RKO (cell line): Measurements from ENCODE around the gene EFR3B.
"Not testable (repeated sequence)": the region's sequence is repeated elsewhere in the genome, so short reads cannot be mapped to it uniquely, and the experiment has no call there.

Source experiments
- DNase-seq: peaks from one replicate; pipeline ENCODE4 v3.0.0-alpha.2; 2016; ENCODE audit warnings: low spot score

EFR3B gene

DNA sequence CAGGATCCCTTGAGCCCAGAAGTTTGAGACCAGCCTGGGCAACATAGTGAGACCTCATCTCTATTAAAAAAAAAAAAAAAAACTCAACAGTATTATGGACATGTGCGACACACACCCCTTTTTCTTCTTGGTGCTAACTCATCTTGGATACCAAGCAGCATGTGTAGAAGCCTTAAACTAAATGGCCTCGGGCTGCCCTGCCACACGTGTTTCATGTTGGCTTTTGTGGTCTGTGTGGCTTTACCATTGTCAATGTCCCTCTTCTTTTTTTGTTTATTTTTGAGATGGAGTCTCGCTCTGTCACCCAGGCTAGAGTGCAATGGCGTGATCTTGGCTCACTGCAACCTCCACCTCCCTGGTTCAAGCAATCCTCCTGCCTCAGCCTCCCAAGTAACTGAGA lies 109.1 kb downstream of the EFR3B start:
- DNase-seq, result not testable (repeated sequence)

DNA sequence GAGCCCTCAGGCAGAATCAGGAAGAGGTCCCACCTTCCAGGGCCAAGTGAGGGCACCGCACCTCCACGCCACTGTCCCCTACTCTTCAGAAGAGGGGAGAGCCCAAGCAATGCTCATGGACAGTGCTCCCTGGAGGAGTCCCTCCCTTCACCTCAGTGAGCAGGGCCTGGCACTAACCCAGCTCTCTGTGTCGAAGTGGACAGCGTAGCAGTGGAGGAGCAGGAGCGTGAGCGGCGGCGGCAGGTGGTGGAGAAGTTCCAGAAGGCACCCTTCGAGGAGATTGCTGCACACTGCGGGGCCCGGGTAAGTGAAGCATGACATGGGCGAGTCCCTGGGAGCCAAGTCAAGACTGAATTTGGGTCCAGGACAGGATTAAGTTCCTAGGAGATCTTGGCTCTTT lies 109.8 kb downstream of the EFR3B start:
- no peak for DNase-seq

DNA sequence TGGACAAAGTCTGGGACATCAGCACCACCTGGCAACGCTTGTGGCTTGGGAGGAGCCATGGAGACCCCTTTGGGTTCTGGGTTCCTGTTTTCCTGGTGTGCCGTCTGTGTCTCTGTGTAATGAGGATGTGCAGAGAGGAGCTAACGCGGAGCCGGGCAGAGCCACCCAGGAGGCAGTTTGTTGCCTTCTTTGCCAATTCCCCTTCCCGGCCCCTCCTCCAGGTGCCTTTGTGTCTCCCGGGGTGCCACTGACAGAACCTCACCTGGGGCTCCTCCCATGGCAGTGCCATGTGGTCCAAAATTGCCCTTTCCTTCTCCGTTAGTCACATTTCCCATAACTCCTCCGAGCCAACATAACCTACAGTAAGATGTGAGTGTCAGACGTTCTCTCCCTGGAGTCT lies 113.5 kb downstream of the EFR3B start:
- DNase-seq, result no peak

DNA sequence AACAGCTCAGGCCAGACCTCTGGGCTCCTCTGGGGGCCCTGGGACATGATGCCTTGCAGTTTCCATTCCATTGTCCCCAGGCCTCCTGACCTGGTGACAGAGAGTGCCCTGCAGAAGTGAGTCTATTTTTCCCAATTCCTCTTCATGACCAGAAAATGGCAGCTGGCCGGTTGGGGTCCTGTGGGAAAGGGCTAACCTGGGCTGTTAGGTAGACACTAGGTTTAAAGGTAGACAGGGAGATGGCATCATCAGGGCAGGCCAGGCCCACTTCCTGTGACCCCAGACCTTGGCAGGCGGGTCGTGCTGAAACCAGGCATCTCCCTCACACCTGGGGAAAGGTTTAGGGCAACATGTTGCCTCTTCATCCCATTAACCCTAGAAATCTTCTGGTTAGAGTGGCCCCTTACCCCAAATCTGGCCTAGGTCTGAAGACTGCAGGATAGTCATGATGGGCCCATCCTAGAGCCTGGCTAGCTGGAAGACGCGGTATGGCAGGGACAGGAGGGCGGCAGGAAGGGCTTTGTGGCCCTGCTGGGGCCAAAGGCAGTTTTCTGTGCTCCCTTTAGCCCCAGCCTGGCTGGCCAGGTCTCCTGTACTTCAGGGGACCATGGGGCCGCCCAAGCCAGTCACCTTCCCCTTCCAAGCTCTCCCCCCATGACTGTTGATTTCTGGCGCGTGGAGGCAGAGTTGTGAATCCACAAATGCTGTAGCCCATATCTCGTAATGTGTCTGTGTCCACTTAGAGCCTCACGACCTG lies 116.4 kb downstream of the EFR3B start:
- DNase-seq, result no peak

DNA sequence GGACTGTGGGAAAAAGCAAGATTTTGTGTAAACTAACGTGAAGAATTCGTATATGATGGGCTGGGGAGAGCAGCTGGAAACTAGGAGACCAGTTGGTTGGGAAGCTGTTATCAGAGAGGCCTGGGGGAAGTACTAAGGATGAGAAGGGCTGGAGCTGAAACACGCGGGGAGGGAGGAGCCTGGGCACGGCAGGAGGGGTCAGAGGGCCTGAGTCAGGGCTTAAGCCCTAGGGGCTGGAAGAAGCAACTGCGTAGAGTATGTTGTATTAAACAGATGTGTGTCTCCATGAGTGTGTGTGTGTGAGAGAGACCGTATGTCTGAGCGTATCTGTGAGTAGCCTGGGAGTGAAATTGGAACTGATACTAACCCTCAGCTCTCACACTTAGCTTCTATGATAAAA lies 118.1 kb downstream of the EFR3B start:
- peak; percentile 24 for DNase-seq

DNA sequence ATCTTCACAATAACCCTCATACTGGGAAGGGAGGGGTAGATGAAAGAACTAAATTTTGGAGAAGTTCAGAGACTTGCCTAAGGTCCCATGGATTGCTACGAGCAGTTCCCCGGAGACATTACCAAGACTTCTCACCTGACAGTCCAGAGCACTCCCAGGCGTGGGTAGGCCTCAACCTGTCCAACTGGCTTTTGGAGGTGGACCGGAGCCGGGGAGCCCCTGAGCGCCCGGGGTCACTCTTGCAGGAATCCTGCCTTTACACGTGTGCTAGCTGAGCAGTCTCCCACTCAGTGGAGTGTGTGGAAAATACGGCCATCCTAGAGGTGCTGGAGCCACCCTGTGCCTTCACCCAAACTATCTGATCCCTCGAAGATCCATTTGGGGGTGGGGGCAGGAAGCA lies 118.5 kb downstream of the EFR3B start:
- no peak for DNase-seq

DNA sequence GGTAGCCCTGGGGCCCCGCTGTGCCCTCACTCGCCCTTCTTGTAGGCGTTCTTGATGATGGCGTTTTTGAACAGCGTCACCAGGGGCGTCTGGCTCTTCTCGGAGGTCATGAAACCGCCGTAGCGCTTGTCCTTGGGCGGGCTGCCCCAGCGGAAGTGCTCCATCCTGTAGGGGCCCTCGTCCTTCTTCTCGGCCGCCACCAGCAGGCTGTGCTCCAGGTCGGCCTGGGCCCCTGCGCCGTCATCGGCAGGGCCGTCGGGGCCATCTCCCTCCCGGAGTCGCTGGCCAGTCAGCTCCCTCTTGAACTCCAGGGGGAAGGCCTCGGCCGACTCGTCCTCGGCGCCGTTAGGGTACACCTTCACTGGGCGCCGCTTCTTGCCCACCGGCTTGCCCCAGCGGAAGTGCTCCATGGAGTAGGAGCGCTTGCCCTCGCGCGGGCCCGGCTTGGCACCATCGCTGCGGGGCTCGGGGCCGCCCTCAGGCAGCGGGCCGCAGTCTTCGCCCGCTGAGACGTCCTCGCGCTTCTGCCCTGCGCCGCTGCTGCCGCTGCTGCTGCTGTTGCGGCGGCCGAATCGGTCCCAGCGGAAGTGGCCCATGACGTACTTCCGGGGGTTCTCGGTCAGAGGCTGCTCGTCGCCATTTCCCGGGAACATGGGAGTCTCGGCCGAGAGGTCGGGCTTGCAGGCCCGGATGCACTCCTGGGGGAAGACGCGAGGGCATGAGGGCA lies 119.3 kb downstream of the EFR3B start:
- no peak for DNase-seq

DNA sequence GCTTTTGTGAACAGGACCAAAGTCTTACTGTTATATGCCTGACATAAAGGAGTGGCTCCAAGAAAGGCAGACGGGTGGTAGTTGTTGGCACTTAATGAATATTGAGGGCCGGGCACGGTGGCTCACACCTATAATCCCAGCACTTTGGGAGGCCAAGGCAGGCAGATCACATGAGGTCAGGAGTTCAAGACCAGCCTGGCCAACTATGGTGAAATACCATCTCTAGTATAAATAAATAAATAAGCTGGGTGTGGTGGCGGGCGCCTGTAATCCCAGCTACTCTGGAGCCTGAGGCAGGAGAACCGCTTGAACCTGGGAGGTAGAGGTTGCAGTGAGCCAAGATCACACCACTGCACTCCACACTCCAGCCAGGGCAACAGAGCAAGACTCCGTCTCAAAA lies 120.2 kb downstream of the EFR3B start:
- not testable (repeated sequence) for DNase-seq

DNA sequence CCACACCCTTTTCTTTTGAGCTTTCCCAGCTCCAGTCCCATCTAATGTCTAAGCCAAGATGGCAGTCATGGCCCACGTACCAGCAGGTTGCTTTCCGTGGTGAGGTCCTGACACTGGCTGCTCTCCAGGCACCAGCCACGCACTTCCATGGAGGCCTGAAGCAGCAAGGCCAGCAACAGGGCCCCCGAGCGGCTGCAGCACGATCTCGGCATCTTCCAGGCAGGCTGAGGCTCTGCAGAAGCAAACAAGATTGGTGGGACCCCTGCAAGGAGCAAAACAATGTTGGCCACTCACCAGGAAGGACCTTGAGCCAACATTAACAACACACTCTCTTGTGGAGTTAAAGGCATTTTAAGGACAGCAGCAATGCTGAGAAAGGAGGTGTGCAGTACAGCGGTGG lies 122.7 kb downstream of the EFR3B start:
- no peak for DNase-seq

DNA sequence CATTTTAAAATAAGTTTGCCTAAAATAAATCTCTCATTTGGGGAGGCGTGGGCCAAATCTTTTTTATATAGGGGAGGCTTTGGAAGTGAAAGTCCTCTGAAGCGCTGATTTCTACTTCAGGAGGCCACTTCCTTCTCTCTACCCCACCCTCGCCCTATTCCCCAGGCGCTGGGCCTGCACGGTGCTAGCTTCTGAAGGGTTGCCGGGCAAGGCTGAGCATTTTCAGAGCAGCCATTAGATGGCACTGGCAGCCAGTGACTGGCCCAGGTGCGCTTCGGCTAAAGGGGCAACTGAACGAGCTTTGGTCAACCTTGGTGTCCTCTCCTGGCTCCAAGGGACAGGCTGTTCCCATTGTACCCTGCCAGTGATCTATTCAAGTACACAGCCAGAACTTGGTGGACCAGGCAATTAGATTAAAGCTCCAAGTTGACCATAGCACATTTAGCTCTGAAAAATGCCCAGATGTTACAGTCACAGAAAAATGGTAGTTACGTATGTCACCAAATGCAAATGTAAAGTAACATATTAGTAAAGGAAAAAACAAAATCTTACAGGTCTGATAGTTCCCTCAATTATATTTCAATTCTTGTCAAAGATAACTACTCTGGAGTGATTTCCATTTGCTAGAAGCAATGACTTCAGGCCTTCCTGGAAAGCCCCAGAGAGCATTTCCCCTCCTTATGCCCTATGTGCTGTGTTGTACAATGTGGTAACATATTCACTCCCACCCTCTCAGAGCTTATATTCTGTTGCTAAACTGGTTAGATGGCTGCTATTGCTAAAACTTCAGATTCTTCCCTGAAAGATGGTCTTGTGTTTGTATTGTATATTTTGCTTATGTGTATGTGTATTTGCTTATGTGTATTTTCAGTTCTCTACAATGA lies 124.4 kb downstream of the EFR3B start:
- DNase-seq, result peak; percentile 18

DNA sequence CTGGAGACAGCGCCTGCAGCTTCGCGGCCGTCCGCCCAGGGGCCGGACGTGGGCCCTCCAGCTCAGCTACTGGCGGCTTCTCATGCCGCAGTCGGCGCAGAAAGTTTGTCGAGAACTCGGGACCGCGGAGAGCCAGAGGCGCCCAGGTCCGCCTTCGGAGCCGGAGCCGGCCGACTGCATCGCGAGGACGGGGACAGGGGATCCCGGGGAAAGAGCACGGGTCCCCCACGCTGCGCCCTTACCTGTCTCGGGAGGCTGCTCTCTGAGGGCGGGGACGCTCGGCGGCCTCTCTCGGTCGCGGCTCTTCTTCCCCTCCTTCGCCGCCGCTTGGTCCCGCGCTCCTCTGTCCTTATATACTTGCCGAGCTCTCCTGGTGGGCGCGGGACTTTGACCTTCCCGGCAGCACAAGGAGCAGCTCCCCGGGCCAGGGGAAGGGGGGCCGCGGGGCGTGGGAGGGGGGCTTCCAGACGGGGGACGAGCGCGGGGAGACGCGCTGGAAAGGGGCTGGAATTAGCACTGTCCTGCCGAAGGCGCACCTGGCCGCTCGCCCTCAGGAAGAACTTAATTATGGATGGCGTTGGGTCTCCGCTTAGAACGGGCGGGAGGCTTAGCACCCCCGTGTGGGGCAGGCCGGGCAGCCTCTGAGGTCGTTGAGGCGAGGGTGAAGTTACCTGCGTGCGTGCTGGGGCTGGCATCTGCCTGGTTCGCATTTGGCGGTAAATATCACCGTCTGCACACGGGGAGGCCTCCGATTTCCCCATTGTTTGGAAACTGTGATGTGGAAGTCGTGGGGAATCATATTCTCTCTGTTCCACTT lies 126.6 kb downstream of the EFR3B start, which contains the start of gene POMC:
TSS of gene POMC (minus strand) at position 325 of the 817 bp plus-strand sequence. CDS start 3,808 bp downstream, outside the sequence.
- no peak for DNase-seq

DNA sequence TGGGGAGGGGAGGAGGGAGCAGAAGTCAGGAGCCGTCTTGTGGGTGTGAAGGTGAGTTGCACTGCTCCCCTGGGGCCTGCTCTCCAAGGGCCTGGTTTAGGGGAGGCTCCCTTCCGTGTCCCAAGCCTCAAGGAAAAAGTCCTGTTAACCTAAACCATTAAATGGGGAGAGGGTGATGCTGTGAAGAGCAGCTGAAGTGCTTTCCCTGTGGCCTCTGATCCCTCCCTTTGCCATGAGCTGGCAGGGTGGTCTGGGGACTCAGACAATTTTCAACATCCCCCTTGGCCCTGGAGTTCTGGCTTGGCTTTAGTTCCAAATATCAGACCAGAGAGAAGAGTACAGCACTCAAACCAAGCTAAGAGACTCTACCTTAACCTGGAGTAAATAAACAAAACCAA lies 127.2 kb downstream of the EFR3B start:
- DNase-seq, result no peak

DNA sequence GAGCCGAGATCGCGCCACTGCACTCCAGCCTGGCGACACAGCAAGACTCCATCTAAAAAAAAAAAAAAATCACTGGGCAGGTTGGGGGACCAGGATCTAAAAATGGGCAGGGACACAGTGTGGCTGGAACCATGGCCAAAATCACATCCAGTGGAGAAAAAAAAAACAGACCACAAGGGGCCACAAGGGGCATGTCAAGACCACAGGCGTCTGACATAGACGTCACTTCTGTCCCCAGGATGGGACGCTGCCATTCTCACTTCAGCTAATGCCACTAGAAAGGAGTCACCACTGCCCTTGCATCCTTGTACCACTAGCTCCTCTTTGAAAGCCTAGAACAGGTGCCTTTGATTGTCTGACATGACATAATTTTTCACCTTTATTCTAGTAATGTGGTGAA lies 129.0 kb downstream of the EFR3B start:
- no peak for DNase-seq

DNA sequence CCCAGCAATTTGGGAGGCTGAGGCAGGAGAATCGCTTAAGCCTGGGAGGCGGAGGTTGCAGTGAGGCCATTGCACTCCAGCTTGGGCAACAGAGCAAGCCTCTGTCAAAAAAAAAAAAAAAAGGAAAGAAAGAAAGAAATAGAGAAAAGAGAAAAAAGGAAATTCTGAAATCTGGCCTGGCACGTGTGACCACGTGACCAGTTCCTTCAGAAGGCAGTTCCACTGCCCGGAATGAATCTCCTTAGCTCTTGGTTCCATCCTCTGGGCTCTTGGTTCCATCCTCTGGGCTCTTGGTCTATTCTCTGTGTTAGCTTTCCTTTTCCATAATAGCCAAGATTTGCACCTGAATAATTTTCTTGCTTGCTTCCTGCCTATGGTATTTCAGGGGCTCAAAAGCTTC lies 131.8 kb downstream of the EFR3B start:
- DNase-seq, result no peak

DNA sequence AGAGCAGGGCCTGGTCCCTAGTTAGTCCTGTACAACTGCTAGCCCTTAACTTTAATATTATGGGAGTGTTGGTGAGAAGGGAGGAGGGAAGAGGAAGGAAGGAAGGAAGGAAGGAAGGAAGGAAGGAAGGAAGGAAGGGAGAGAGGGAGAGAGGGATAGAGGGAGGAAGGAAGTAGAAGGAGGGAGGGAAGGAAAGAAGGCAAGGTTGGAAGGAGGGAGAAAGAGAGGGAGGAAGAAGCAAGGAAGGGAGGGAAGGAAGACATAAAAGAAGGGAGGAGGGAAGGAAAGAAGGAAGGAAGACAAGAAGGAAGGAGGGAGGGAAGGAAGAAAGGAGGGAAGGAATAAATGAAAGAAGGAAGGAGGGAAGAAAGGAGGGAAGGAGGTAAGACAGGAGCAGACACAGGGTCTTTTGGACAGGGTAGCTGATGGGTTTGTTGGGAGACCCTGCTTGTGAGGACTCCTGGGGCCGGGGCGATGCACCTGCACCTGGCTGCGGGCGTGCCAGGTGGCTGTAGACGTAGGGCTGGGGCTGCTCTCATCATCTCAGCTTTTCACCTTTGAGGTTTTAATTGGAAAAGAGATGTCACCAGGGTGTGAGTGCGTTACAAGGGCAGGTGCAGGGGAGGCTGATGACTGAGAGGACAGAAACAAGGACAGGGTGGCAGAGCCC lies 132.5 kb downstream of the EFR3B start:
- no peak for DNase-seq

DNA sequence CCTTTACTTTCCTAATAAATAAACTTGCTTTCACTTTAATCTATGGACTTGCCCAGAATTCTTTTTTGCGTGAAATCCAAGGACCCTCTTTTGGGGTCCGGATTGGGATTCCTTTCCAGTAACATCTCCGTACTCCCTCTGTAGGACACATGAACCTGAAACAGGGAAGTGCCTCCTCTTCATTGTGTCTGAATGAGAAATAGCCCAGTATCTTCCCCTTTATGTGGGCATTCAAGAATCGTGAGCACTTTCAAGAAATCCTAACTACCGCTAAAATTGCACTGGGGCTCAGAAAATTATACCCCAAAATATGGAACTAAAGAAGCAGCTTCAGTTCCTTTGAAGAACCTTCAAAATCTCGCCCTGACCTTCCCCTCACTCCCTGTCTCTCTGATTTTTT lies 134.3 kb downstream of the EFR3B start:
- DNase-seq, result no peak

DNA sequence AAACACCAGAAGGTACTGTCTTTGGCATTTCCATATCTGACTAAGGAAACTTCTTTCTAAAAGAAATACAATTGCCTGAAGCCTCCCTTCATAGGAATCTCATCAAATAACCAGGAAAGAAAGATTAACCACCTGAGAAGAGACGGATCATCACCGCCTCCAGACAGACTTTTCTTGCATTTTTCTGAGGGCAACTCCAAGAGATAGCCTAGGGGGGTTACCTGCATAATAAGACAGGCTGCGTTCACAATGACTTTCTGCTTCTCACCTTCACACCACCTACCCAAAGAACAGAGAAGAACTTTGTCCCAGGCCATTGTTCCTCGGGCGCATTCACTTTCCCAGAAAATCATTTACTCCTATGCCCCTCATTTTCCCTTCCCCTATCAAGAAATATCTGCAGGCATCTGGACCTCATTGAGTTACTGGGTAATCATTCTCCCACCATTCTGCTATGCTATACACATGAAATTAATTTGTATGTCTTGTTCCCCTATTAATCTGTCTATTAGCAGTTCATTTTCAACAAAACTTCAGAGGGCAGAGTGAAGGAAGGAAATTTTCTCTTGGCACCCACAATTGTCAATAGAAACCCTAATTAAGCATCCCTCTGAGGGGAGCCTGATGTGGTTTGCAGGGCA lies 134.8 kb downstream of the EFR3B start:
- DNase-seq, result no peak

DNA sequence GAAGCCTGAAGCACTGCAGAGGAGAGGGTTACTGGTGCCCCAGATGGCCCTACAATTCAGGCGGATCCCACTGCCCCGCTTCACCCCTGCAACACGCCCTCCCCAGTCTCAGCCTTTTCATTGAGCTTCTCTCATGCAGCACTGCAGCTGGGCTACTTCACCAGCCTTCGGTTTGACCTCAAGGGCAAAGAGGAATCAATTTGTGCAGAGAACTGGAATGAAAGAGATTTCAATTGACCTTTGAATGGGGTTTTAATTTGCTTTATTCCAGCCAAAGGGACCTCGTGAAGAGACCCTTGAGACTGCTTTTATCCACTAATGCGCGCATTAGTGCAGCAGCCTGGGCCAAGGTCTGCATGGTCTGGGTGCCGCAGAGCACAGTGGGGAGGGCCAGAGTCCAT lies 135.3 kb downstream of the EFR3B start:
- DNase-seq, result no peak

DNA sequence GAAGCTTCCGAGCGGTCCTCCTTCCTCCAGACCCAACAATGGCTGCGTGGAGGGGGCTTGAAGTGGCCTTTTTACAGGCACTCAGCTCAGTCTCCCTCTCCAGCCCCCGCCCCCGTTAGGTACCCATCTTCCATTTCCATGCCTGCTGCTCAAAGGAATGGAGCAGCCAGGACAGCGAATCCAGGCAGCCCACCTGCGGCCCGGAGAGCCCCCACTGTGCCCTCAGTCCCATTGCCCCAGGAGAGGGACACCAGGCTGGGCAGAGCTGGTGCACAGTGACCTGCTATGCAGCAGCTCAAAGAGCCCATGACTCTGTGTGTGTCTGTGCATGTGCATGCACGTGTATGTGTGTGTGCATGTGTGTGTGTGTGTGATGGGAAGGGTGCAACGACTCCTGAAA lies 137.1 kb downstream of the EFR3B start:
- no peak for DNase-seq

DNA sequence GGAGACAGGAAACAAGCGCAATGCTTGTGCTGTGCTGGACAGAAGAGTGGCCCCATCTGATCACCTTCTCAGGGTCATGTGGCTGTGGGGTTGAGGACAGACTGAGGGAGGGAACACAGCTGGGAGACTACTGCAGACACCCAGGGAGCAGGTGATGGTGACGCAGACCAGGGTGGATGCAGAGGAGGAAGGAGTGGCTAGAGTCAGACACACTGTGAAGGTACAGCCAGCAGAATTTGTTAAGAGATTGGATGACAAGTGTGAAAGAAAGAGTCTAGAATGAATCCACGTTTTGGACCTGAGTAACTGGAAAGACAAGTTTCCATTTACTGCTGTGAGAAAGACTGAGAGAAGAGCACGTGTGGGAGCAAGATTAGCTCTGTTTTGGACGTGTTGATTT lies 142.4 kb downstream of the EFR3B start:
- DNase-seq, result no peak
